HG02981 (cell line): ENCODE data around the gene FGD6.
"Not testable (repeated sequence)": the region's sequence is repeated elsewhere in the genome, so short reads cannot be mapped to it uniquely, and the experiment has no call there.

Source experiments
- ATAC-seq: cut with Tn5 transposase; IDR thresholded peaks from one replicate; pipeline ENCODE4 v1.9.1; 2021; ENCODE audit warnings: mild to moderate bottlenecking, moderate library complexity; ENCODE audit not compliant: unreplicated experiment

The FGD6 gene

DNA sequence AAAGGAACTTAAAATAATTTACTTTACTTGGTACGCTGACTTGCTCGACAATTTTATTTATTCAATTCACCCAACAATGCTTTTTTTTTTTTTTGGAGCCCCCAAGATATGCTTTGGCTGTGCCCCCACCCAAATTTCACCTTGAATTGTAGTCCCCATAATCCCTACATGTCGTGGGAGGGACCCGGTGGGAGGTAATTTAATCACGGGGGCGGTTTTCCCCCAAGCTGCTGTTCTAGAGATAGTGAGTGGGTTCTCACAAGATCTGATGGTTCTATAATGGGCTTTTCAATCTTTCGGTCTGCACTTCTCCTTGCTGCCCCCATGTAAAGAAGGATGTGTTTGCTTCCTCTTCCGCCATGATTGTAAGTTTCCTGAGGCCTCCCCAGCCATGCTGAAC is 10.4 kb downstream of the FGD6 start:
- no peak for ATAC-seq

DNA sequence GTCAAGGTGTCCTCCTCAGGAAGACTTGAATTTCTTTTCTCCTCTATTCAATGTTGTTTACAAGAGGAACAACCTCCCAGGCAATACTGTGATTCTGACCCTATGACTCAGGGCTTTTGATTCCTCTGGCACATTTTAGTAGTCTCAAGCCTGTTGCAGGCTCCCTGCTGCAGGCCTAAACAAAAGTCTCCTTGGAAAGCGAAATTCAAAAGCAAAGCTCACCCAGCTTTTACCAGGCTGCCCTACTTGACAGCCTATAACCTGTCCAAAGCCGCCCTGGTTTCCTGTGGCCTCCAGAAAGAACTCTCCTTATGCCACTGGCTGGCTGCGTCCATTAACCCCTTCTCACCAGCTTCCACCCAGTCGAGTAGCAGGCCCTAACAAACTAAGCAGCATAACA is 11.6 kb downstream of the FGD6 start:
- ATAC-seq = no peak

DNA sequence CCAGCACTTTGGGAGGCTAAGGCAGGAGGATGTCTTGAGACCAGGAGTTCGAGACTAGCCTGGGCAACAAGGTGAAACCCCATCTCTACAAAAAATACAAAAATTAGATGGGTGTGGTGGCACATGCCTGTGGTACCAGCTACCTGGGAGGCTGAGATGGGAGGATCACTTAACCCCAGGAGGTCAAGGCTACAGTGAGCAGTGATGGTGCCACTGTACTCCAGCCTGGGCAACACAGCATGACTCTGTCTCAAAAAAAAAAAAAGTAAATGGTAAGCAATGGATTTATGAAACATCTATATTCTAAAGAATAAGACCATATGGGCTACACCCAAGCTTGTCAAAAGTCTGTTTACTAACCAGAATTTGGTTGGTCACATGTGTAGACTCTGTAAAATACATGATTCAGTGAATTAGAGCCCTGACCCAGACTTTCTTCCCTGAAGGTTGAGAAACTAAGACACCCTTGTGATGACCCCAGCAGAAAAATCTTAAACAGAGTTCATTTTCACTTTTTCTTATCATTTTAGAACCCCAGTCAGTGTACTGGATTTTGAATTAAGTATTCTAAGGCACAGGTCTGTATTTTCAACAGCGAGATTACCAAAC is 12.1 kb downstream of the FGD6 start:
- ATAC-seq = no peak

DNA sequence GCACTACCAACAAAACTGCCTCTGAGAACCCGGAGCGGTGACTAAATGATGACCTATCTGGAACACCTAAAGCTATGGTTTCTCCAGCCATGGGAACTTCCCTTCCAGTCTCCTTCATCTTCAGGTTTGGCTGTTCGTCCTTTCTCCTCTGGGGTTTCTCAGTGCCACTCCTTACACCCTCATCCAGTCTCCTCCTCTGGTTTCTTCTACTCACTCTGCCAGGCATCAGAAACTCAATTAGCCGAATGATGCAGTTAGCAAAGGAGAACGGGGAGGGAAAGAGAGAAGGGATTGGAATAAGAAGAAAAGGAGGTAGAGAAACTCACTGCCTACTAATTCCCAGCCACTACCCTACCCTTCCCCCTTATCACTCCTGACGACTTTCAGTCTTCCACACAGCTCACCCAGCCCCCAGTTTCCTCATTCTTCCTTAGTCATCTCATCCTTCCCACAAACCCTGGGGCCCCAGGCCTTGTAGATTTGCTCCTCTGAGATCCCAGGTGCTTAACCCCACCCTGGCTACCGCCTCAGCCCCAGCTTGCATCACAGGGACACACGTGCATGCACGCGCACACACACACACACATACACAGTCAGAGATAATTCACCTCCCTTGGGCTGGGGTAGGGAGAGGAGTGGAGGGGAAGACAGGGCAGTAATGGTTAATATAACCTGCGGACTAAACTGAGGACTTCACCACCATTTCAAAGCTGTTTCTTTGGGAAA is 13.0 kb downstream of the FGD6 start:
- ATAC-seq = no peak

DNA sequence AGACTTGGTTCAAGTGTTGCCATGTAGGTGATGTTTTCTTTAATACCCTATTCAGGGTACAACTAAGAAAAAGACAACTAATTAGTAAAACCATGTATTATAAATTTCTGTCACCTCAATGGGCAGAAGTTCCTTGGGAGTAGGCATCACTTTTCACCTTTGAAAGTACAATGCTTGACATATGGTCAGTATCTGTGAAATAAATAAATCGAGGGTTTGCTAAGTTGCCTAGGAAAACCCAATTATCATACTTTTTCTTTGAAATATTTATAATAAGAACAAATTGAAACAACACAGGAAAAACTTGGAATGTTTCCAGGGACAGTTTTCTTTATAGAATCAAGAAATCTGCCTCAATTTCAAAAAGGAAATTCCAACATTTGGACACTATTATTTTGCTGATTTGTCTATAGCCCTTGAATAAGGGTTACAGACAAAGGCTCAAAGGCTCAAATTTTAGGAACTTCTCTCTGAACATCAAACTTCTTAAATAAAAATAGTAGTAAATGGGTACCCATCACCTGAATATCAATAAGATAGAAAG is 13.7 kb downstream of the FGD6 start:
- no peak for ATAC-seq

DNA sequence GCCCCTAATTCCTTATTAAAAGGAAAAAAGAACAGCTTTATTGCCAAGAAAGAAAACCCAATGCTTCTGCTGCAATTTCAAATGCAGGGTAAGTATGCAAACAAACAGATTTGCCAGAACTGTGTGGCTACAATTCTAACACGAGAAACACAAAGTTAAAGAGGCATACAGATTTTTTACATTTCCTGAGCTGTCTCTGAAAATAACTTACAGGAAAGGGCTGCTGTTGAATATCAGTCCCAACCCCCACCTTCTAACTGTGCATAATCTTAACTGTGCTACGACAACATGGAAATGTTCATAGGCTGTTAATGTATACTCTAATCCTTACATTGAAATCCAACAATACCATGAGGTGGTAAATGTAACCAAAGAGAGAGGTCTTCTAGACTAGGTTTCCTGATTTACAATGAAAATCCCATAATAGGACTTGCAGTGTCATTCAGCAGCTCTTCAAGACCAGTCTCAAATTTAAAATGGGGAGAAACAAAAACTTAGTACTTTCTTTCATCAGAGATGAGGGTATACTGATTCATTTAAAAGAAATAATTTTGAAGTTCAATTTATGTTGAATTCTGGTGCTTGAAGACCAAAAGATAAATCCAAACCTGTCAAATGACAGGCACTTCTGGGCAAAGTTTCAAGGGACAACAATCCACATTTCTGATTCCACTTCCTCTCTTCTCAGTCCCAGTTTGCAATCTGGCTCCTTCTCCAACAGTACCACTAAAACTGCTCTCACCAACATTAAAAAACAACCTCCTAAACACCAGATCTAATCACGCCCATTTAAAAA is 14.4 kb downstream of the FGD6 start:
- ATAC-seq = no peak

DNA sequence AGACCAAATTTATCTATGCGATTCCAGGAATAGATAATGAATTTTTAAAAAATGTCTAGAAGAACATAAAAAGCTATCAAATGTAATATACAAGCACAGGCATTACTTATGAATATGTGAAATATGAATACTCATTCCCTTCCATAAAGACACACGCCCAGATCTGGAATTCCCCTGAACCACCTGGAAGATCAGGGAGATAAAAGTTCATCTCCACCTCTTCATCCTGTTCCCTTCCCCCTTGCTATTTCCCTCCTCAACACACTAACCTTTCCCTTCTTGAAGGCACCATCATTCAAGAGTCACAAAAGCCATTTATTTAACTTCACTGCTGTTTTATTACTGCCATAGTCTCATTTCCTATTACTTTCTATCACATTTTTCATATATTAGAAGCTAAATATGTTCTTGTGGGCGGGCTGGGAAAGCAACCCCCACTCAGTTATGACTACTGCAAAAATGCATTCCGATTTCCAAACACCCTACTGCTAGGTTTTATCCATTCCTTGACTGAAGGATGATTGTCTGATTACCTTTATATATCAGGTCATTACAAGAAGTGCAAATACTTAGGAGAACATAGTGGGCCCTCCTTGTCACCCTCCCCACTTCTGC is 16.1 kb downstream of the FGD6 start:
- no peak for ATAC-seq

DNA sequence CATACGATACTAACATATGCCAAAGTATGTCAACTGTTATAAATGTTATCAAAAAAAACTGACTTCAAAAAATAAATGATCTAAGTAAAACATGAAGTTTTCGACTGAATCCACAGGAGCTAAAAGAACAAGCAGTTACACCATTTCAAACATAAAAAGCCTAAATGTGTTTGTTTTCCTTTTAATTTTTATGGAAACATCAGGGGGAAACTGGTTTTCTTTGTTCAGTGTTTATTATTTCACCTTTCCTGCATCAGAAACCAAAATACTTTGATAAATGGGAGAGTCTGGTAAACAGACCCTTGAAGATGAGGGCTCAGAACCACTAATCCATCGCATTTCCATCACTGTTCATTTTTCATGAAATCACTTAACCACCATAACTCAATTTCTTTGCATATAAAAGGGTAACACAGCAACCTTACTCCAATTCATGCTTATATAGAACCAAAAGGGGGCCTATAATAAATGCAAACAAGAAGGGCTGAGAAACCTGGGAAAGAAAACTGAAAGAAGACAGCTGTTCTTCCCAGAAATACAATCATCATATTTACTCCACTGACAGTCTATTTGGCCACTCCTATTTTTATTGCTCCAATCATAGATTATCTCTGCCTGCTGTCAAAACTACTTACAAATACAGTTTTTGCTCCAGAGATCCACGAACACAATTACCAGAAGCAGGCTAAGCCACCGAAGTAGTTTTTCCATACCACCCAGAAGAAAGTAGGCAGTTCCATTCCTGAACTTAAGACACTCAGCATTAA is 17.0 kb downstream of the FGD6 start:
- ATAC-seq = no peak

DNA sequence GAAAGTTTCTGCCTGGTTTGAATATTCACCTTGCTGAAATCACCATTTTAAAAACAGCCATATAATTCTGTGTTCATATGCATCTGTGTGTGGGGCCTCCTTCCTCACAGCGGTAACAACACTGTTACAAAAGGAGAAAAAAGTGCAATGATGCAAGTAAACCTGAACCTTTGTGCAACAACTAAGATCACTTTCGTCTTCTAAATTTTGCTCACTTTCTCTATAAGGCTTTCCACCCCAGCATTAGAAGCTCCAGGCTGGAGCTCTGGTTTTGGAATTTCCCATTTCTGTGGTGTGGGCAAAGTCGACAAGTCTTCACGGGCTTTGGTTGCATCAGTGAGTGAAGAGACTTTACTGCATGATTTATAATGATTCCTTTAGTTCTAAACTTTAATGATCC is 18.4 kb downstream of the FGD6 start:
- ATAC-seq = no peak

DNA sequence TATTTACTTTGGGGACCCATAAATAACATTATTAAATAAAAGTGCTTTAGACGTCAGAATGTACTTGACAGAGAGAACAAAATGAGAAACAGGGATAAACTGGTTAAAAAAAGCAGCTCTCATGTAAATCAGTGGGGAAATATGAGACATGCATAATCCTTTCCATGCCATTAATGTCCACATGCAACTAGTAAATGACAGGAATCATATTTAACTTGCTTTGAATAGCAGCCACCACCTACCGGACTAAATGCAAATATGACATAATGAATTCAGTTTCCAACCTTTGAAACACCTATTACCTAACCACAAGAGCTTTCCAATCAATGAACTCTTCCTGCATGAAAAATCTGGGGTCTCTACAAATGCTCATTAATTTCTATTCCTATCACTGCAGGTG is 19.6 kb downstream of the FGD6 start:
- no peak for ATAC-seq

DNA sequence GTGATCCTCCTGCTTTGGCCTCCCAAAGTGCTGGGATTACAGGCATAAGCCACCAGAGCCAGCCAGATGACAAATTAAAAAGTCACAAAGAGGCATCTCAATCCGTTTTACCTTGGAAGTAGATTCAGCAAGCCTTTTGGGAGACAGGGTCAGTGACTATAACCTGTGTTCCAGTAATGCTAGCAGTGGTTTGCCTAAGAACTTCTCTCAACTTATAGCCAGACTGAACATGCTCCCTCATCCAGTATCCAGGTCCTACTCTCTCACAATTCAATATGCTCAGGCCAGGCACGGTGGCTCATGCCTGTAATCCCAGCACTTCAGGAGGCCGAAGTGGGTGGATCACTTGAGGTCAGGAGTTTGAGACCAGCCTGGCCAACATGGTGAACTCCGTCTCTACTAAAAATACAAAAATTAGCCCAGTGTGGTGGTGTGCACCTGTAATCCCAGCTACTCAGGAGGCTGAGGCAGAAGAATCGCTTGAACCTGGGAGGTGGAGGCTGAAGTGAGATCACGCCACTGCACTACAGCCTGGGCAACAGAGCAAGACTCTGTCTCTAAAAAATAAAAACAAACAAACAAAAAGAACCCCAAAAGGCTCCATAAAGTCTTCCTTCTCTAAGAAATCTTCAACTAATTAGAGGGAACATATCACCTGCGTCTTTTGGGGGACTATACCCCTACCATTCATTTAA is 20.2 kb downstream of the FGD6 start:
- ATAC-seq = not testable (repeated sequence)

DNA sequence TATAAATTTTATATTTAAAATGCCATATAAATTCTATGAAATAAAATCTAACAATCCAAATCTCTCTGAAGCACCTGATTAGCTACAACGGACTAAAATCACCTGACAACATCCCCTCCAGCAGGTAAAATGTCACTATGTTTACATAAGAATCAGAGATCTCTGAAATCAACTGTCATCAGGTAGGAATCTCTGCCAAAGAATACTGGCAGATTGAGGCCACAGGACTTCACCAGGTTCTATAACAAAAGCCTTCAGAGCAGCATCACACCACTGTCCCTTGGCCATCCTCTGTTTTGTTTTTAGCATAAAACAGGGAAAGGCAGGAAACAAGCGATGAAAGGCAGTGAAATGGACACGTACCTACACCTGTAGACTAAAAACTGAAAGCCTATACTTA is 22.1 kb downstream of the FGD6 start:
- ATAC-seq = no peak

DNA sequence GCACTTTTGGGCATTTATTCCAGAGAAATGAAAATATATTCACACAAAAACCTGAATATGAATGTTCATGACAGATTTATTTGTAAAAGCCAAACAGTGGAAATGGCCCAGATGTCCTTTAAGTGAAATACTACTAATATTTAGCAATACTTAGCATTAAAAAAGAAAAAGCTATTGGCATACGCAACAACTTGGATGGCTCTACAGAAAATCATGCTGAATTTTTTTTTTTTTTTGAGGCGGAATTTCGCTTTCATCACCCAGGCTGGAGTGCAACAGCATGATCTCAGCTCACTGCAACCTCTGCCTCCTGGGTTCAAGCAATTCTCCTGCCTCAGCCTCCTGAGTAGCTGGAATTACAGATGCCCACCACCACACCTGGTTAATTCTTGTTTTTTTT is 24.1 kb downstream of the FGD6 start:
- no peak for ATAC-seq

DNA sequence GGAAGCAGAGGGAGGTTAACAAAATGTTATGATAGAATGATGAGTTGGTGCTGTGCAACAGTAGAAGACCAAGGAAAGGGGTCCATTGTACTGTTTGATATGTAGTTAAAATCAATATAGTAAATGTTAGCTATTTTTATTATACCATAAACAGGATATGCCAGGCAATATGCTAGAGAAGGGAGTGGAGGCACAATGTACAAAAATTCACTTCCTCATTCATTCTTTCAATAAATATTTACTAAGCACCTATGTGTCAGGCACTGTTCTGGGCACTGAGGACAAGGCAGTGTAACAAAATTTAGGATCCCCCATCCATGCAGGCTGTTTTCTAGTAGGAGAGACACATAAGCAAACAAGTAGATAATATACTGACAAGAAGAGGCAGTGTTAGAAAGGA is 25.0 kb downstream of the FGD6 start:
- ATAC-seq = no peak

DNA sequence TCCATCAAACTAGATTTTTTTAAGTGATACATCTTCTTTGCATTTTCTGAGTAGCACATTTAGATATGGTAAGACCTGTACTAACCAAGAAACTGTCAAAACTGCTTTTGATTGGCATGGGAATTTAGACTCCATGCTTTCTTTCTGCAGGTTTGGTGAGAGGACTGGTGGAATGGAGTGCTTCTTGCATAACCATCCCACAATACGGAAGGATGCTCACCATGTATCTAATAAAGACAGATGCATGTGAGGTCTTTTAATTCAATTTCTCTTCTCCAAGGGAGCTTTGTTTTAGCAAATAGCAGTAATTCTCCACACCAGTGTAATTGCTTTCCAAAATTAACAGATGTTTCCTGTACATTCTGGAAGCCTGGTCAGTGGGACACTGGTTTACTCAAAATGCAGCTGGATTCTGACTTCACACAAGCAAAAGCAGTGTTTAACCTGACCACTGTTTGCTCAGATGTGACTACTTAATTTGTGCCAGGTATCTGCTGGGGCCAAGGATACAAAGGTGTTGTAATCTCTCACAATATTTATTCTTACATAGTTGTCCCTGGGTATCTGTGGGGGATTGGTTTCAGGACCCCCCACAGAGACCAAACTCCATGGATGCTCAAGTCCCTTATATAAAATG is 26.1 kb downstream of the FGD6 start:
- ATAC-seq = no peak

DNA sequence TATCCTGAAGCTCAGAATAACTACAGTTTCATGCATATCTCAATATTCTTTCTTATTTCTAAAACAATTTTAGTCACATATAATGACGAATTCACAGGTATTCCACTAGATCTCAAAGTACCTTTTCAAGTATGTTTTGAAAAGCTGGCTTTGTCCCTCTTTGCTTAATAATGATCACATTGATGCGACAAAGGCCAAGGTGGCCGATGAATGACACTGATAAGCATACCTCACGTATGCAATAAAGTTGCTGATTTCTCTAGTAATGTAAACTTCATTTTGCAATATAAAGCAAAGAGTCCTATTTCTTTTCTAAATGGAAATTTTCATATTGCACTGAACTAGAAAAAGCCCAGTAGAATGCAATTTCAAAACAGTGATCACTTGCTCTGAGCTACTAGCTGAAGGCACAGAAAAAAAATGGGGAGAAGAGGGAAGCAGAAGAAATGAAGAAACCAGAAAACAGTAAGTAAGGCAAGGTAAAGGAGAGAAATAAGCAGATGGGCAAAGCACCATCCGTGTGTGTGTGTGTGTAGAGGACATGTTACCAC is 29.3 kb downstream of the FGD6 start:
- ATAC-seq = no peak

DNA sequence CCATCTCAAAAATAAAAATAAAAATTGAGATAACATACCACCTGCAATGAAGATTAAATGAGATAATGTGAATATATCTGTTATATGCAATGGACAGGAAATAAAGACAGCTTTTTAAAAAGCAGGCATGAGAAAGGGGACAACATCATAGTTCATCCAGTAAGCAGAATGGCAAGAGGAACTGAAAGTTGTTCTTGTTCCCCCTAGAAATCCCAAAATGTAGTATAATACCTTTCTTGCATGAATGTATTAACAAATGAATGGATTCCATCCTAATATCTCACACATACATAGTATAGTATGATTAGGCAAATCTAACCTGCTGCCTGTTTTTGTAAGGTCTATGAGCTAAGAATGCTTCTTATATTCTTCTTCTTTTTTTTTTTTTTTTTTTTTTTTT is 31.4 kb downstream of the FGD6 start:
- no peak for ATAC-seq

DNA sequence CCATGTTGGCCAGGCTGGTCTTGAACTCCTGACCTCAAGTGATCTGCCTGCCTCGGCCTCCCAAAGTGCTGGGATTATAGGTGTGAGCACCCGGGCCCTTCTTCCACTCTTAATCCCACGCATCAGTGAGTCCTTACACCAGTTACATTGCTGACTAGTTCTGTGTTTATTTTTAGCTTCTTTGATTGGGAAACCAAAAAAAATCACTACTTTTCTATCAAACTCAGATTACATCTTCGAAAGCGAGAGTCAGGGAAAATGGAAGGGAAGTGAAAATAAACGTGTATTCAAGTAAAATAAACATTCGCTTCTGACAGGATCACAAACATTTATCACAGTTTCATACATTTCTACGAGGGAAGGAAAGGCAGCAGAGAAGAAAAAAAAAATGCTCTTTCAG is 32.2 kb downstream of the FGD6 start:
- no peak for ATAC-seq

DNA sequence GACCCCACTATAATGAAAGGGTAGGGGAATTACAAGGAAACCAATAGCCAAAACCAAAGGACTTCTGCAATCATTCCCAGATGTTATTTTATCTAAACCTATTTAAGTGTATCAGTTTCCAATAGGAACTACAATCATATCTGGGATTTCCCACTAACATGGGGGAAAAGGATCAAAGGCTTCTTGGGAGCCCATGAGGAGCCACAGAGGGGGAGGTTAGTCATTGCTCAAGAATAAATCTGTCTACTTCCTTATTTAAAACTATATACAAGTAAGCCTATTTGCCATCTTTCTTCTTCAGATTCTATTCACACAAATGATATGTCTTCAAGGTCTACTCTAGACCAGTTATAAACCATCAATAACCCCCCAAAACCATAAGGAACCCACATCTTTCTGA is 33.1 kb downstream of the FGD6 start:
- no peak for ATAC-seq
